ENCODE results near the gene MYBL2.

MYBL2 gene

DNA sequence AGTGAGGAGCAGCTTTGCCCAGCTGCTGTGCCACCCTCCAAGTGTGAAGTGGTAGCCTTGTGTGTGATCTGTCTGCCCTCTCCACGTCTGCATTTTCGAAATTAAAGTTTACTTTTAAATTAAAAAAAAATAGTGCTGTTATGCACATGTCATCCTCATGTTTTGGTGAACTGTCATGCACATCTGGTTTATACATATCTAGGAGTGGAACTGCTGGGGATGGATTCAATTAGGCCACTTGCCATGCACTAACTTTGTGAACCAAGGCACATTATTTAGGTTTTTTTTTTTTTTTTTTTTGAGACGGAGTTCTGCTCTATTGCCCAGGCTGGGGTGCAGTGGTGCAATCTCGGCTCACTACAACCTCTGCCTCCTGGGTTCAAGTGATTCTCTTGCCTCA is 56.3 kb downstream of the MYBL2 start:
- DNase-seq (ENCODE audit: low spot score): no peak

GRCh38 chr20:43723735-43724134 is 56.8 kb downstream of the MYBL2 start:
- no peak for DNase-seq (ENCODE audit: low spot score)

DNA sequence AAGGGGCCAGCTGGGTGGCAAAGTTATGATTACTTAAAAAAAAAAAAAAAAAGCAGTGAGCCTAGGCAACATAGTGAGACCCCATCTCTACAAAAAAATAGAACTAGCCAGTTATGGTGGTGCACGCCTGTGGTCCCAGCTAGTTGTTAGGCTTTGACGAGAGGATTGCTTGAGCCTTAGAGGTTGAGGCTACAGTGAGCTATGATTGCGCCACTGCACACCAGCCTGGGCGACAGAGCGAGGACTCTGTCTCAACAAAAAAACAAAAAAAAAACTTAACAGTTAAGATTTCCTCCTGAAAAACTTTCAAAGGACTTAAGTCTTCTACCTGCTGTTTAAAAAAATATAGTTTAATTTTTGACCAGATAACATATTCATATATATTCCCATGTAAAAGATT is 57.5 kb downstream of the MYBL2 start:
- DNase-seq (ENCODE audit: low spot score): no peak

GRCh38 chr20:43725666-43726065 is 58.8 kb downstream of the MYBL2 start:
- no peak for DNase-seq (ENCODE audit: low spot score)

DNA sequence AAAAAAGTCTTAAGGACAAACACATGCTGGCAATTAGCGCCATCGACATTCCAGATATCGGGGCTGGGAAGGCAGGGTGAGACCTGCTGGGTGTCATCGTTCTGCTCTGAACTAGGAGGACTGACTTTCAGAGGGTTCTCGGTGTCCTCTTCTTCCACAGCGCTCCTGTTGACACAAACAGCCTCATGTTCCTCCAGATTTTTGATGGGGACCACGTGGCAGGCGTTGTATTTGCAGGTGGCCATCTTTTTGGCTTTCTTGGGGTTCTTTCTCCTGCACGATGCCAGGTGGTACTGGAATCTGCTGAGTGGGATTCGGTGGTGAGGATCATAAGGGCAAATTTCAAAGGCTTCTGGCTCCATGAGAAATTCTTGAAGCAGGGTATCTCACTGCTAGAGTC is 59.4 kb downstream of the MYBL2 start:
- DNase-seq (ENCODE audit: low spot score): no peak

- DNase-seq (ENCODE audit: low spot score): no peak
Observed at GRCh38 chr20:43726811-43727338, 60.0 kb downstream of the MYBL2 start, which contains the start of gene GTSF1L. Gene GTSF1L (minus strand): TSS chr20:43727002. CDS start chr20:43726694, 308 bp downstream.

DNA sequence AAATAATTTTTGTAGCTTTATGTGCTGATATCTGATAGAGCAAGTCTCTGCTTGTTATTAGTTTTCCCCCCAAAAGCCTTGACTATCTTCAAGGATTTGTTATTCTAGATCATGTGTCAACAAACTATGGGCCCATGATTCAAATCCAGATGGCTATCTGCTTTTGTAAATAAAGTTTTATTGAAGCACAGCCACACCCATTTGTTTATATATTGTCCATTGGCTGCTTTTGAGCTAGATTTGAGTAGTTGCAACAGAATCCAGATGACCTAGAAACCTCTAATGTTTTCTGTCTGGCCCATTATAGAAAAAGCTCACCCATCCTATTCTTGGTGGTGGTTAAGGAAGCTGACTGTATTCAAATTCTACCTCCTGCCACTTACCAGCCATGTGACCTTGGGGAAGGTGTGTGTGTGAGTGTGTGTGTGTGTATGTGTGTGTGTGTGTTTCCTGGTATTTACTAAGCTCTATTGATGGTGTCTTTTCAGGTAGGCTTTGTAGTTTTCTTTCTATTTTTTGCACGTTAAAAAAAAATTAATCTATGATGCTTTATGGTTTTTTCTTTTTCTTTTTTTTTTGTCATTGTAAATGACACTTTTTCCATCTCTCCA is 61.2 kb downstream of the MYBL2 start:
- DNase-seq (ENCODE audit: low spot score): no peak

GRCh38 chr20:43728686-43729255 is 61.9 kb downstream of the MYBL2 start:
- no peak for DNase-seq (ENCODE audit: low spot score)

DNA sequence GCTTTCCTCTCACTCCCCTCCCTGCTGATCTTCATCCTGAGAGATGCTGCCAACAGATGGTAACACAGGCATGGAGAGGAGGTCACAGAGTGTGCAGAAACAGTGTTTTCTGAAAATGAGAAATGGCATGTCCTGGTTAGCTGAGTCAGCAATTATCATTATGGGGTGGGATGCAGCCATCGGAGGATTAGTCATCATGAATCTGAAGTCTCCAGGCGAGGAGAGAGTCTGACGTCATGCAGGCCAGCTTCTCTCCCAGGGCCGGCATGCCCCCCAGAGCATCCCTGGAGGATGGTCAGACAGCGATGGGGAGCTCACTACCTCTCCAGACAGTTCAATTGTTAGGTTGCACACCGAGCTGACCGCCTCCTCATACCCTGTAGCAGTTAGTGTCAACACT is 64.6 kb downstream of the MYBL2 start:
- DNase-seq (ENCODE audit: low spot score): no peak

- no peak for DNase-seq (ENCODE audit: low spot score)
Observed at GRCh38 chr20:43731927-43732326, 65.0 kb downstream of the MYBL2 start.

DNA sequence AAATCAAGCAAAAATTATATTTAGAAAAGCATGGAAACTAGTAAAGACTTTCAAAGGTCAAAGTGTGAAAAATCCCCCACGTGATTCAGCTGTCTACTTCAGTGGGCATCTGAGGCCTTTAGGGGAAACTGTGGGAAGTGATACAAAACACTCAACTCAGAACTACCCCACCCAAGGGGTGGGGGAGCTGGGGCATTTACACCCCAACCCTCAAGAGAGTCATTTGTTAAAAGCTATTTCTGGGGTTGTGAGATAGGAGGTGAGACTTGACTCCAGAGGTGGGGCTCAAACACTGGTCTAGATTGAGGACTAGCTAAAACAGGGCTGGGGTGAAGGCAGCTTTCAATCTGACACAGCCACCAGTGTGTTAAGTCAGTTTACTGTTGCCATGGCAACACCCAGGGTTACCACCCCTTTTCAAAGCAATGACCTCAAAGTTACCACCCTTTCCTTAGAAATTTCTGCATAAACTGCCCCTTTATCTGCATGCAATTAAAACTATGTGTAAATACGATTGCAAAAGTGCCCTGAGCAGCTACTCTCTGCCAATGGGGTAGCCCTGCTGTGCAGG is 69.8 kb downstream of the MYBL2 start:
- DNase-seq (ENCODE audit: low spot score): peak; percentile 52

GRCh38 chr20:43737925-43738324 is 71.0 kb downstream of the MYBL2 start:
- DNase-seq (ENCODE audit: low spot score): no peak

DNA sequence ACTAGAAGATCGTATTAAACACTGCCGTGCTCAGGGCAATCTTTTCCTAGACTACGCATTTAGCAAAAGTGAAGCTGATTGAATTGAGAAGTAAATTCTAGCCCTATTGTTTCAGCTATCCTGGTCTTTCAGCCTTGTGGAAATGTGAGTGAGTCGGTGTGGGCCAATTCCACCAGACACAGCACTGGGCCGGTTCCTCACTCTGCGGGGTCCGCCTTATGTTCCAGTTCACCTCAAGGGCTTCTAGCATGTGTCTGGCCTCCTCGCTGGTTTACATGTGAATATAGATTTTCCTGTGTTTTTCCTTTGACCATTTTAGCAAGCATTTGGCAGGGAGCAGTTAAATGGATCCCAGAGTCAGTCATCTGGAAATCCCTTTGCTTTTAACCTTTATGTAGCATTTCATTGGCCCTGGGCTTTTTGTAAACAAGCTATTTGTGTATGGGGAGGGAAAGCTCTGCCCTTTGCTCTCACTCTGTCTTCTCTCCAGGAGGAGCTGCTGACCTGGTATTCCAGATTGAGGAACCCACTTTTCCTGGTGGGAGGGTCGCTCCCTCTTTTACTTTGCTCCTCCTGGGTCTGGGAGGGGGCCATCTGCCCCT is 72.3 kb downstream of the MYBL2 start:
- no peak for DNase-seq (ENCODE audit: low spot score)

- DNase-seq (ENCODE audit: low spot score): no peak
Observed at GRCh38 chr20:43740642-43741041, 73.7 kb downstream of the MYBL2 start.

DNA sequence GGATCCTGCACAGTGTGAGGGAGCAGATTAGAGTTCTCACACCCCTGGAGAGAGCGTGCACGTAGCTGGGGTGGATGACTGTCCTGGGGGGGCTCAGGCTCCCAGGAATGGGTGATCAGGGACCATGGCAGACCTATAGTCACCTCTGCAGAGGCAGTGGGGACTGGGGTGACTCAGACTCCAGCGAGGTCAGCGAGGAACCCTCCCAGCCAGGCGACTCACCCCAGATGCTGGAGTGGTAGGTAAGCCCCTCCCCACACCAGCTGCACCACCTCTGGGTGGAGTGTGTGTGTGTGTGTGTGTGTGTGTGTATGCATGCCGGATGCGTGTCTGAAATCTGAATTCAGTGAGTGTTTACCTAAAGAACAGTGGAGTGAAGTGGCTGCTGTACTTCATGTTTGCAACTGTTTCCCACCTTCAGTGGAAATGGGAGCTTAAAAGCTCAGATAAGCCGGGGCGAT is 77.3 kb downstream of the MYBL2 start:
- no peak for DNase-seq (ENCODE audit: low spot score)

DNA sequence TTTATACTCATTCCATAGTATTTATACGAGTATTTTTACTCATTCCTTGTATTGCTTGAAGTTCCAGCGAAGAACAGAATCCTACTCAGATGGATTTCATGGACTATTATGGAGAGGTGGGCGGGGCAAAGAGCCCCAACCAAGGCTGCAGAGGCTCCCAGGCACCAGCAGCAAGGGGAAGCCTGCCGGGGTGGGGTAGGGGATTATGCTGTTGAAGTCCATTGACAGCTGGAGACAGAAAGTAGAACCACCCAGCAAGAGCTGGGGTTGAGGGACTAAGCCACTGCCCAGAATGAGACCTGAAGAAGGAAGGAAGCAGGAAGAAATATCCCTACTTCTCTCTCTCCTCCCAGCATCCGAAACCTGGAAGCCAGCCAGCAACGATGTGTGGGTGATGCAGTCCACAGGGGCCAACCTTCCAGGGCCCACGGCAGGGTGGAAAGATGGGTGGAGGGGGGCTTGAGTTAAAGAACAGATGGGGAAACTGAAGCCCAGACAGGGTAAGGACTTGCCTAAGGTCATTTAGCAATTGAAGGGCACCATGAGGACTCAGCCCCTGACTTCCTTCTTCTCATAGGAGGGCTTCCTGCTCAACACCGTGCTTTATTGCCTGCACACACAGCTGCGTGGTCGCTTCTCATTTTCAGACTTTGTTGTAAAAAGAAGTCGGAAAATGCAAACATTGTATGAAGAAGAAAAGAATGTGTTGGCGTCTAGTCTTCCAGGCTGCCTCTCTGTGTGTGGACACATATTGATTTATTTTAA is 78.2 kb downstream of the MYBL2 start:
- no peak for DNase-seq (ENCODE audit: low spot score)

DNA sequence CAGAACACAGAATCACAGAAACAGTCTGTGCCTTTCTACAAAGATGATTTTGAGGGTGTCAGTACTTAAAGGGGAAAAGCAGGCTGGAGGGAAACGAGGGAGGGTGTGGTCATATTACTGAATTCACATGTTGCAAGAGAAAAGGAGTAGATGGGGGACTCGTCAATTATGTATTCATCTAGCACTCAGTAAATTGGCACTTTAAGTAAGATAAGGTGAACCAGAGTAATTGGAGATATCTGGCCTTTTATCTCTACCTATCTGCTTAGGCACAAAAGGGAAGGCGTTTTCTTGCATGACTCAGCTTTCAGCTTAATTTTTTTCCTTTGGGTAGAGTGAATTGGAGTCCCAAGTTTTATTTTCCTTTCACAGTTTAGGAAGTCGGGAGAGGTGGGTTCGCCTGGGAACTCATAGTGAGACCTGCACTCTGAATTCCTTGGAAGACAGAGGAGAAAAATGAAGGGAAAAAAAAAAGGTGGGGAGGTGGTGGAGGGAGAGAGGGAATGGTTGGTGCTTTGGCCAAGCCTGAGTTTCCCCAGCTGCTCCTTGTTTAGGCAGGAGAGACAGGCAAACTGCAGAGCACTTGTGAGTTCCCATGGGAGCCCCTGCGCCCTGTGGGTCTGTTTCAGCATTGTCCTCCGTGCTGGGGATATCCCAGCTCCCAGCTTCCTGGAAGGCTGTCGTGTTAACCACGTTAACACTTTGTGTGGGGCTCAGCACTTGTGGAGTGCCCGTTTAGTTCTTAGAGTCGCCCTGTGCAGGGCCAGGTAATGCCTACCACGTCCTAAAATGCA is 79.6 kb downstream of the MYBL2 start:
- no peak for DNase-seq (ENCODE audit: low spot score)

- DNase-seq (ENCODE audit: low spot score): no peak
Observed at GRCh38 chr20:43748274-43748673, 81.4 kb downstream of the MYBL2 start.

DNA sequence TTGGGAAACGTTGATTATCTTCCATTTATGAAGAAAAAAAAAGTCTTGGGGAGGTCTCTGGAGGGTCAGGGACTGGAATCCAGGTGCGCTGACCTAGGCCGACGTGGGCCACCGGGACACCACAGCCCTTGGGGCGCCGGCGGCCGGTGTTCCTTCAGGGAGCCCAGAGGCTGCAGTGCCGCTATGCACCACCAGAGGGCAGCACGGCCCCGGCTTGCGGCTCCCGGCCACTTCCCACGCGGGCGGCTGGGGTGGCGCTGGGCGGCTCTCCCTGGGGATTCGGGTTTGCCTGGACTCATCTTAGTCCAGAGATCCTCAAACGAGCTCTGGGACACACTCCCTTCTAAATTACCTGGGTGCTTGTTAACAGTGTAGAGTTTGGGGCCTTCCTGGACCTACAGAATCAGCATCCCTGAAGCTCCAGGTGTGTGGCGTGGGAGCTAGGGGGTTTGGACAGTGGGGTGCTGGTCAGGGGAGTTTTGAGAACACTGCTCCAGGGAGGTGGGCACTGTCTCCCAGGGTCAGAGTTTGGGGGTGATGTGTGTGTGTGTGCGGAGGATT is 82.9 kb downstream of the MYBL2 start:
- peak; percentile 90 for DNase-seq (ENCODE audit: low spot score)

- DNase-seq (ENCODE audit: low spot score): no peak
Observed at GRCh38 chr20:43750774-43751166, 83.9 kb downstream of the MYBL2 start.

All from ecto neural progenitor cell (in vitro differentiated cells).